ELF-1 (cell line): ENCODE measurements around the gene SLC35D2.

Source experiments
- DNase-seq: peaks from one replicate; pipeline ENCODE4 v3.0.0-alpha.2; 2016; ENCODE audit warnings: low read depth, low spot score

Gene SLC35D2

DNA sequence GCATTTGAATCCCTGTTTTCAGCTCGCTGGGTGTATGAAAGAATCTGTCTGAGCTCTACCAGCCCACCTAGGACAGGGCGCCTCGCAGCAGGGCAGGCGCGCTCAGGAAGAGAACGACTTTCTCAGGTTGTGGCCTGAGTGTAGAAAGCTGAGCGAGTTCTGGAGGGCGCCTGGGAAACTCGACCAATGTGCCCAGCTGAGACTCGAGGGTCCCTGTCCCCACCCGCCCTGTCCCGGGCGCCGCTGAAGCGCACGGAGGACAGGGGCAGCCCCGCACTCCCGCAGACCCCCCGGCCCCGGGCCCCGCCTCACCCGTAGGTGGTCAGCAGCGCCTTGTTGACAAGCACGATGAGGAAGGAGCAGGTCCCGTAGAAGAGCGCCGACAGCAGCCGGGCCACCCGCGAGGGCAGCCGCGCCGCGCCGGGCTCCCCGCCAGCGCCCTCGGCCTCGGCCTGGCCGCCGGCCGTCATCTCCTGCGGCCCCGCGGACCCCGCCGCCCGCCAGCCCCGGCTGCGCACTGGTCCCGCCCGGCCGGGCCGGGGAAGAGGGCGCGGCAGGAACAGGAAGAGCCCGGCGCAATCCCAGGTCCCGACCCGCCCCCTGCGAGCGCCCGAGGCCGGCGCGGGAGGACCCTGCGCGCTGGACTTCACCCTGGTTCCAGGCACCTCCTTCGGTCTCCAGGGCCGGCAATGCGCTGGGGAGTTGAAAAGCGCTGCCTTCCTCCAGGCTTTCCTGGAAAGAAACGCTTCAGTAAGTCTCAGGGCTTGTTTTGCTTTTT is at the start of gene SLC35D2:
TSS of gene SLC35D2 (minus strand) at position 547 of the 778 bp plus-strand sequence. CDS start at position 470, 77 bp downstream.
- peak; percentile 85 for DNase-seq

GRCh38 chr9:96430377-96430776 is 46.9 kb upstream of the SLC35D2 start:
- DNase-seq: no peak

GRCh38 chr9:96429732-96430131 is 46.2 kb upstream of the SLC35D2 start:
- no peak for DNase-seq

GRCh38 chr9:96425500-96426169 is 42.1 kb upstream of the SLC35D2 start:
- no peak for DNase-seq

DNA sequence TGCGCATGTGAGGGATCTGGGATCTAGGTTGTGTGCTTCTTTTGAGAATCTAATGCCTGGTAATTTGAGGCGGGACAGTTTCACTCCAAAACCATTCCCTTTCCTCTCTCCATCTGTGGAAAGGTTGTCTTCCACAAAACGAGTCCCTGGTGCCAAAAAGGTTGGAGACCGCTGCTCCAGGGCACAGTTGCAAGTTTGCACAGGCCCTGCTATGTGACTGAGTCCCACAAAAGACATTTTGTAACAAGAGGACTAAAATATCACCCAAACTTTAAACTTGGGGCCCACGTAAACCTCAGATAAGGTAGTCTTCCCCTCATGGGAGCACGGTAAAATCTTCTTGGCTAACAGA is 40.5 kb upstream of the SLC35D2 start:
- DNase-seq: no peak

GRCh38 chr9:96423322-96423984 is 39.9 kb upstream of the SLC35D2 start:
- DNase-seq: peak; percentile 46

- peak; percentile 87 for DNase-seq
Observed at GRCh38 chr9:96420468-96421219, 37.1 kb upstream of the SLC35D2 start.

GRCh38 chr9:96419691-96419969 is 36.1 kb upstream of the SLC35D2 start:
- DNase-seq: no peak

DNA sequence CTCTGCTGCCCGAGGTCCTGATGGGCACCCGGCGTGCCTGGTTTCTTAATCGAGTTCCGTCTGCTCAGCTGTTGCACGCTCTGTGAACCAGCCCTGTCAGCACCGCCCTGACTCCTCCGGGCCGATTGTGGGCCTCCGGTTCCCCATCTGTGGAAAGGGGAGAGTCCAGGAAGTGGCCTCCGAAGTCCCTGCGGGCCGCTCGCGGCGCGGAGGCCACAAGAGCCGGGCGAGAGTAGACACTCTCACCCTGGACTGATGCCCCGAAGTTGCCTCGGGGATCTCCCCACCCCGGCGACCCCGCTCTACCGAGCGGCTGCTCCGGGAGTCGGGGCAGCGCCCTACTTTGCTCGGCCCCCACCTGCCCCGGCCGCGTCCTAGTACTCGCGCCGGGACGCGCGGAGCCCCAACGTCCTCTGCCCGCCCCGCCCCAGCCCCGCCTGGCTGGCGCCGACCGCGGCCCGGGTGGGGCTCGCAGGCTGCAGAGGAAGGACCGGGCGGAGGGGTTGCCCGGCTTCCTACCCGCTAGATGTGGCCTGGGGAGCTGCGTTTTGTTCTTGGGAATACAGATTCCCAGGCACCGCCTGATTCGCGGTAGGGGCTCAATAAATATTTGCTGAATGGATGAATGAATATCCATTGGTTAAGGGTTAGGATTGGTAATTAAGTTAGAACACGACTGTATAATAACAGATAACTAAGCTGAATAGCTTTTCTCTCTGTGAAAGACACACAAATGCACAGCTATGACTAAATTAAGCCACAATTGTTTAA is 35.6 kb upstream of the SLC35D2 start:
- DNase-seq: peak; percentile 77

GRCh38 chr9:96418083-96418919 is 34.8 kb upstream of the SLC35D2 start, which contains the start of gene ZNF367:
ZNF367 (minus strand) TSS chr9:96418370; CDS start chr9:96418032, 338 bp downstream.
- DNase-seq: peak; percentile 99

DNA sequence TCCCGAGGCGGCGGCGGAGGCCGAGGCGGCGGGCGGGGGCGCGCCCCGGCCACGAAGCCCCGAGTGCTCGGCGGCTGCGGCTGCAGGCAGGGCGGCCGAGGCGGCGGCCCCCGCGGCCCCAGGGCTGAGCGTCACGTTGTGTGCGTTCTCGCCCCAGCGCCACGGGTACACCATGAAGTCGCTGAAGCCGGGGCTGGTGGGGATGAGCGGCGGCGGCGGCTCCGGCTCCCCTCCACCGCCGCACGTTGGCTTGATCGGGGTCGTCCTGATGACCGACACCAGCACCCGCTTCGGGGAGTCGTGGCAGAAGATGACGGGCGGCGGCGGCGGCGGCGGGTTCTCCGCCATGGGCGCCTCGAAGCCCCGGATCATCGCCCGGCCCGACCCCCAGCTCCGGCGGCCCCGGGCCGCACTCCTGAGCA is 34.2 kb upstream of the SLC35D2 start:
- DNase-seq: no peak

DNA sequence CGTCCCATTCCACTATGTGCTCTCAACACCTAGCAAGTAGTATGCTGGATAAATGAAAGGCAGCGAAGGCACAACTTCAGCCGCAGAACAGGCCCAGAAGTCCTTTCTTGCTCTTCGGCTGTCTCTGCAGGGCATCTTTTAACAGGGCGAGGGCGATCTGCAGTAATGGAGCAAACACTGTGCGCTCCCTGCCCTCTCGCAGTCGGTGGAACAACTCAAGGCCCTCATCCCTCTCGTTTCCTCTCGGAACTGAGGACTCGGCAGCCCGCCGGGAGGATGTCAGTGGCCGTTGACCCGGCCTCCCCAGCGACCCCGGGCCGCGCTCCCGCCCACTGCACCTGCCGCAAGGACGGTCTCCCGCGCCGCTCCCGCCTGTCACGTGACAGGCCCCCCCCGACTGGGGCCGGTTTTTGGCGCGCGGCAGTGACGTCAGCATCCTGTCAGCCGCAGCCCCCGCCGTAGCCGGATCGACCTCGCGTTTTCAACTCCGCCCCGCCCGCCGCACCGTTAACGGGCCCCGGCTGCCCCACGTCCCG is 33.6 kb upstream of the SLC35D2 start:
- peak; percentile 93 for DNase-seq

- DNase-seq: no peak
Observed at GRCh38 chr9:96413302-96414221, 30.1 kb upstream of the SLC35D2 start.

GRCh38 chr9:96412174-96412913 is 28.8 kb upstream of the SLC35D2 start:
- DNase-seq: no peak

- no peak for DNase-seq
Observed at GRCh38 chr9:96411129-96411838, 27.8 kb upstream of the SLC35D2 start.

DNA sequence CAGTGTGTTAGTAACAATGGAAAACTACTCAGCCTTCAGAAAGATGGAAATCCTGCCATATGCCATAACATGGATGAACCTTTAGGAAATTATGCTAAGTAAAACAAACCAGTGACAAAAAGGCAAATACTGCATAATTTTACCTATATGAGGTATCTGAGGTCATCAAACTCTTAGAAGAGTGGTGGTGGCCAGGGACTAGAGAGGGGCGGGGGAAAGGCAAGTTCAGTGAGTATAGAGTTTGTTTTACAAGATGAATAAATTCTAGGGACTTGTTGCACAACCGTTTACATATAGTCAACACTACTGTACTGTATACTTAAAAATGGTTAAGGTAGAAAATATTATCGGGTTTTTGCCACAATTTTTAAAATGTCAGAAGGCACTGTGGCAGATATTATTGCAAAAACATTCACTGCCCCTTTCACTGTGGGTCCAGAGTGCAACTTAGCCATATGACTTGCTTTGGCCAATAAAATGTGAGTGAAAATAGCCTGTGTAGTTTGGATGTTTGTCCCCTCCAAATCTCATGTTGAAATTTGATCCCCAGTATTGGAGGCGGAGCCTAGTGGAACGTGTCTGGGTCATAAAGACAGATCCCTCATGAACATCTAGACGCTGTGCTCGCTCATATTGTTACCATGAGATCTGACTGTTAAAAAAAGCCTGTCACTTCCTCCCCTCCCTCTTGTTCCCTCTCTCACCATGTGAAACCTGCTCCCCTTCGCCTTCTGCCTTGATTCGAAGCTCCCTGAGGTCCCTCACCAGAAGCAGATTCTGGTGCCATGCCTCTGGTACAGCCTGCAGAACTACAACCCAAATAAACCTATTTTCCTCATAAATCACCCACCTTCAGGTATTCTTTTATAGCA is 25.1 kb upstream of the SLC35D2 start:
- no peak for DNase-seq
